Body of pancreas (tissue), 4 donors: ENCODE results near the gene RPP21.

Experiments used
- CTCF ChIP-seq, 7 experiments: fragments of 450-650 bp in 4 of 7; fragments of 200-600 bp in 3 of 7; sonication (generic) in 3 of 7; IDR thresholded peaks; one replicate each; pipeline ENCODE4 v1.5.1; 2016 to 2019; ENCODE audit warnings: antibody characterized with exemption in 7 of 7
- POLR2A ChIP-seq, 3 donors: fragments of 450-650 bp; IDR thresholded peaks; one replicate each; pipeline ENCODE4 v1.6.1; 2016; ENCODE audit warnings: antibody characterized with exemption in 3 of 3, mild to moderate bottlenecking in 2 of 3

DNA sequence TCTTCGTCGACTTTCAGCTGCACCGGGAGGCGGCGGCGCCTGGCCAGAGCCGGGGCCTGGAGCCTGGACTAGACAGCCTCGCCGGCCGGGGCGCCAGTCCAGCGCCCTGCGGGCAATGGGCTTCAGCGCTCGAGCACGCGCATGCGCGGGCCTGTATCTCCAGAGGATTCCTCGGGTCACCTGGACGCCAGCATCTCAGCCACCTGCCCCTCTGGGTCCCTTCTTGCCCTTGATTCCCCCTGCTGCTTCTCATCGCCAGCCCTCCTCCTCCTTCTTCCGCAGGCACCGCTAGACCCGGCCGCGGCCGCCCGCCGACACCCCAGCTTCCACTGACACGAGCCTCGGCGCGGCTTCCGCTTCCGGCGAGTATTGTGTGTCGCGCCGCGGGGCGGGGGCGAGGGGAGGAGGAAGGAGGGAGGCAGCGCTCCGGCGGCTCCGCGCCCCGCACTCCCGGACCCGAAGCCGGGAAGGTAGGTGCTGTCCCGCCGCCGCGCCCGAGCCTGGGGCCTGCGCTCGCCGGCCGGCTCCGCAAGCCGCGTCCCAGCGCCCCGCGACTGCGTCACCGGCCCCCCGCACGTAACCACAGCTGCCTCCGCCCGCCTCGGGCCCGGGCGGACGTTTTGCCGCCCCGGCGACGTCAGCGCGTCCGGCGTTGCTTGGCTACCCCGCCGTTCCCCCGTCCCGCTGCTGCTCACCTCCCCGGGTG lies 18.3 kb upstream of the RPP21 start, which contains the start of gene TRIM39:
- TF ChIP-seq CTCF (IDR thresholded peaks at IDR 0.05) (peak in 2 of 7 experiments; percentile 3 to 26), POLR2A (IDR thresholded peaks at IDR 0.05) (peak; percentile 79 to 89 (median 88))
